Measurements from ENCODE around the gene CCL21. TPM values are rescaled to one million over a fixed set of nuclear protein-coding genes. Genes with fewer than 3 reads are reported as not detected.

CCL21 gene
- total and polyA plus RNA-seq, 2 donors = 16.6 to 43.7 TPM

DNA sequence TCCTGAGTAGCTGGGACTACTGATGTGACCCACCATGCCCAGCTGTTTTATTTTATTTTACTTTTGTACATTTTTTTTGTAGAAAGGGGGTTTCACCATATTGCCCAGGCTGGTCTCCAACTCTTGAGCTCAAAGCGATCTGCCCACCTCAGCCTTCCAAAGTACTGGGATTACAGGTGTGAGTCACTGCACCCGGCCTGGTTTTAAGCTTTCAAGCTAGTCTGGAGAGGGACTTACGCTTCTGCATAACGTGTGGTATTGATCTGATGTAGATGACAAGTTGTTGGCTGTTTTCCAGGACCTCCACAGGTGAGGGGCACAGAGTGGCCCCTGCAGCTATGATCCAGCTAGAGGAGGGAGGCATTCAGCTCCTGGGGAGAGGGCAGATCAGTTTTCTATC, 6.8 kb upstream of the CCL21 start:
- Histone ChIP-seq H3K36me3 (ENCODE audit: control insufficient read depth in 2 of 2, insufficient read depth in 2 of 2, low read length in 1 of 2) (no peaks in the 10 kb centered on the region), H3K4me1 (ENCODE audit: control insufficient read depth in 2 of 2, insufficient read depth in 2 of 2, low read length in 2 of 2) (peaks cover 0 to 15% of the 10 kb centered on the region in 2 donors), H3K9me3 (ENCODE audit: control insufficient read depth in 2 of 2, insufficient read depth in 1 of 2, low read length in 1 of 2) (no peaks in the 10 kb centered on the region), H3K4me3 (ENCODE audit: low read length in 2 of 2) (no peak overlapping the region), H3K27me3 (ENCODE audit: control insufficient read depth in 2 of 2, insufficient read depth in 1 of 2, low read length in 1 of 2) (peaks cover 0 to 4% of the 10 kb centered on the region in 2 donors), H3K27ac (ENCODE audit: low read depth in 1 of 2, low read length in 1 of 2) (no peak overlapping the region)
- 80% methylated on average over 4 of the region's 4 CpGs for WGBS
- DNase-seq (ENCODE audit: low read depth in 6 of 9, low spot score in 9 of 9) = no peak

GRCh38 chr9:34715639-34716215, 5.8 kb upstream of the CCL21 start:
- Histone ChIP-seq H3K4me1 (ENCODE audit: control insufficient read depth in 2 of 2, insufficient read depth in 2 of 2, low read length in 2 of 2) (peaks cover 0 to 15% of the 10 kb centered on the region in 2 donors), H3K9me3 (ENCODE audit: control insufficient read depth in 2 of 2, insufficient read depth in 1 of 2, low read length in 1 of 2) (no peaks in the 10 kb centered on the region), H3K36me3 (ENCODE audit: control insufficient read depth in 2 of 2, insufficient read depth in 2 of 2, low read length in 1 of 2) (no peaks in the 10 kb centered on the region), H3K27ac (ENCODE audit: low read depth in 1 of 2, low read length in 1 of 2) (peak overlapping the region; percentile 49 to 59), H3K4me3 (ENCODE audit: low read length in 2 of 2) (no peak overlapping the region), H3K27me3 (ENCODE audit: control insufficient read depth in 2 of 2, insufficient read depth in 1 of 2, low read length in 1 of 2) (peaks cover 0 to 4% of the 10 kb centered on the region in 2 donors)
- DNase-seq (ENCODE audit: low read depth in 6 of 9, low spot score in 9 of 9) = peak in 1 of 9 donors; percentile 16
- 92% methylated on average over 7 of the region's 7 CpGs for whole genome bisulfite sequencing

DNA sequence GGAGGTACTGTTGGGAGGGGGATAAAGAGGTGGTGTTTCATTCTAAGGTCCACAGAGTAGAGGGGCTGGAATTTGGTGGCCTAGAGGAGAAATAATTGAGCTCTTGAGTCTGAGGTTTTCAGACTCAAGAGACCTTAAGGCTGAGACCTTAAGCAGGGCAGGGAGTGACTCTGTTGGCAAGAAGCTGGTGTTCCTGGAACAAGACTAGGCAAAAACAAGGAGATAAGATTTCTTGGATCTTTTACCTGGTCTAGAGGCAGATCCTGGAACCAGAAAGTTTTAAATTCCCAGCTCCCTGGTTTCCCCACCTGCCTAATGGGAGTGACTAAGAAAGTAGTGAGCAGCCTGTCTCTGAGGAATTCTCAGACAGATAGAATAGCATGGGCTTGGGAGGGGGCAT, 4.1 kb upstream of the CCL21 start:
- Histone ChIP-seq H3K27me3 (ENCODE audit: control insufficient read depth in 2 of 2, insufficient read depth in 1 of 2, low read length in 1 of 2) (peaks cover 0 to 4% of the 10 kb centered on the region in 2 donors), H3K27ac (ENCODE audit: low read depth in 1 of 2, low read length in 1 of 2) (peak overlapping the region in 1 of 2 donors; percentile 65), H3K4me1 (ENCODE audit: control insufficient read depth in 2 of 2, insufficient read depth in 2 of 2, low read length in 2 of 2) (peaks cover 0 to 15% of the 10 kb centered on the region in 2 donors), H3K36me3 (ENCODE audit: control insufficient read depth in 2 of 2, insufficient read depth in 2 of 2, low read length in 1 of 2) (no peaks in the 10 kb centered on the region), H3K9me3 (ENCODE audit: control insufficient read depth in 2 of 2, insufficient read depth in 1 of 2, low read length in 1 of 2) (no peaks in the 10 kb centered on the region), H3K4me3 (ENCODE audit: low read length in 2 of 2) (no peak overlapping the region)
- DNase-seq (ENCODE audit: low read depth in 6 of 9, low spot score in 9 of 9) = no peak

- Histone ChIP-seq H3K27ac (ENCODE audit: low read depth in 1 of 2, low read length in 1 of 2) (no peak overlapping the region), H3K4me3 (ENCODE audit: low read length in 2 of 2) (no peak overlapping the region), H3K4me1 (ENCODE audit: control insufficient read depth in 2 of 2, insufficient read depth in 2 of 2, low read length in 2 of 2) (peaks cover 0 to 17% of the 10 kb centered on the region in 2 donors), H3K27me3 (ENCODE audit: control insufficient read depth in 2 of 2, insufficient read depth in 1 of 2, low read length in 1 of 2) (peaks cover 2 to 4% of the 10 kb centered on the region in 2 donors), H3K9me3 (ENCODE audit: control insufficient read depth in 2 of 2, insufficient read depth in 1 of 2, low read length in 1 of 2) (no peaks in the 10 kb centered on the region), H3K36me3 (ENCODE audit: control insufficient read depth in 2 of 2, insufficient read depth in 2 of 2, low read length in 1 of 2) (no peaks in the 10 kb centered on the region)
- no peak for DNase-seq (ENCODE audit: low read depth in 6 of 9, low spot score in 9 of 9)
- 75% methylated on average over 1 of the region's 1 CpG for WGBS
These were observed 2.2 kb upstream of the CCL21 start for GRCh38 chr9:34712140-34712539.

- WGBS = 98% methylated on average over 9 of the region's 9 CpGs
- DNase-seq (ENCODE audit: low read depth in 6 of 9, low spot score in 9 of 9) = no peak
- Histone ChIP-seq H3K4me3 (ENCODE audit: low read length in 2 of 2) (no peak overlapping the region), H3K27me3 (ENCODE audit: control insufficient read depth in 2 of 2, insufficient read depth in 1 of 2, low read length in 1 of 2) (peaks cover 2 to 5% of the 10 kb centered on the region in 2 donors), H3K36me3 (ENCODE audit: control insufficient read depth in 2 of 2, insufficient read depth in 2 of 2, low read length in 1 of 2) (no peaks in the 10 kb centered on the region), H3K4me1 (ENCODE audit: control insufficient read depth in 2 of 2, insufficient read depth in 2 of 2, low read length in 2 of 2) (peaks cover 0 to 10% of the 10 kb centered on the region in 2 donors), H3K27ac (ENCODE audit: low read depth in 1 of 2, low read length in 1 of 2) (no peak overlapping the region), H3K9me3 (ENCODE audit: control insufficient read depth in 2 of 2, insufficient read depth in 1 of 2, low read length in 1 of 2) (no peaks in the 10 kb centered on the region)
These were observed 549 bp downstream of the CCL21 start for GRCh38 chr9:34709196-34709978.

DNA sequence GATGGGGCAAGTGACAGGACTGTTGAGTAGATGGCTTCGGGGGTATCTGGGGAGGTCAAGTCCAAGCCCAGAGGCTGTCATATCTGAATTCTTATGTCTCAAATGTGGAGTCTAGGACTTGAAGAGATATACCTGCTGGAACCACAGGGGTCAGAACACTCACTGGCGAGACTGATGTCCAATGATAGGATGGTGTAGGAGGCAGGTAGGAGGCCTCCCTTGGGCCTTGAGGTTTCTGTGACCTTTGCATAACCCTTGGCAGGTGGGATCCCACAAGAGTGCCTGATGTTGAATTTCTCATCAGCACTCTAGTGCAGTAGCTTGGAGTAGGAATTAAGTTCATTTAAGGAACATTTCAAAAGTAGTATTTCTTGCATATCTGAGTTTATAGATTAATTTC, 2.8 kb downstream of the CCL21 start:
- no peaks in the 10 kb centered on the region for H3K9me3 ChIP-seq (ENCODE audit: control insufficient read depth in 2 of 2, insufficient read depth in 1 of 2, low read length in 1 of 2)
- DNase-seq (ENCODE audit: low read depth in 6 of 9, low spot score in 9 of 9) = no peak
- 89% methylated on average over 2 of the region's 2 CpGs for WGBS
- H3K36me3 ChIP-seq (ENCODE audit: control insufficient read depth in 2 of 2, insufficient read depth in 2 of 2, low read length in 1 of 2) = no peaks in the 10 kb centered on the region
- no peak overlapping the region for H3K4me3 ChIP-seq (ENCODE audit: low read length in 2 of 2)
- H3K27me3 ChIP-seq (ENCODE audit: control insufficient read depth in 2 of 2, insufficient read depth in 1 of 2, low read length in 1 of 2) = peaks cover 2 to 7% of the 10 kb centered on the region in 2 donors
- H3K27ac ChIP-seq (ENCODE audit: low read depth in 1 of 2, low read length in 1 of 2) = no peak overlapping the region
- H3K4me1 ChIP-seq (ENCODE audit: control insufficient read depth in 2 of 2, insufficient read depth in 2 of 2, low read length in 2 of 2) = peaks cover 0 to 7% of the 10 kb centered on the region in 2 donors

DNA sequence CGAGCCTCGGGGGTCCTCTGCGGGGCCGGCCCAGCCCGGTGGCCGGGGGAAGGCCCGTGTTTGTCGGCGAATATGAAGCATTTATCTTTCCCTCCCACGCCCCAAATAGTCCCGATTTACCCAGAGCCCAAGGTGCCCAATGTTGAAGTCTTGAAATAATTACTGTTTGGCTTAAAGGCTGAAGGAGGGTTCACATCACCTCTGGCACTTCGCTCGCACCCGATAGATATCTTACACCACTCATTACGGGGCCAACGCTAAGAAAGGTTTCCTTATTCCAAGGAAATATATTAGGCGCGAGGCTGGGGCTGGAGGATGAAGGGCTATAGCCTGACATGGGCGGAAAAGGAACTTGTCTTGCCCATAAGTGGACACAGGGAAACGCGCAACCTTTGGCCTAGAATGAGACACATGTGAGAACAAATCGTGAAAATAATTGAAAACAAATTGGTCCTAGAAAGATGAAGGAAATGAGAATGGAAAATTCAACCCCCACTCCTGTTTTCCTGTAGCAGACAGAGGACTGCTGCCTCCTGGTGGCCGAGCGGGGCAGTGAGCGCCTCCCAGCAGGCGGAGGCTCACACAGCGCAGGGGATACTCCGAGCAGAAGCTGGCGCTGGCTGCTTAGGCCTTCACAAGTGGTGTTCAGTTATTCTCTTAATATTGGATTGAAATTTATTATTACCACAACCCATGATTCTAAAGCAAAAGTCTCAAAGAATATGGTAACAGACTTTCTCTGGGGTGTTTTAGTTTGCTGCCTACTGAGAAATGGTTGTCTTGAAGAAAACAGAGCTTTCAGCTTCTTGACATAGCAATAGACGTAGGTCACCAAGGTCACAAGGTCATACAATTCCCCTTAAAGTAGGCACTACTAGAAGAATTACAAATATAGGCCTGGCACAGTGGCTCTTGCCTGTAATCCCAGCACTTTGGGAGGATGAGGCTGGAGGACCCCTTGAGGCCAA, 7.9 kb downstream of the CCL21 start:
- DNase-seq (ENCODE audit: low read depth in 6 of 9, low spot score in 9 of 9) = peak in 8 of 9 donors; percentile 33 to 77 (median 54)
- Histone ChIP-seq H3K9me3 (ENCODE audit: control insufficient read depth in 2 of 2, insufficient read depth in 1 of 2, low read length in 1 of 2) (no peaks in the 10 kb centered on the region), H3K27ac (ENCODE audit: low read depth in 1 of 2, low read length in 1 of 2) (peak overlapping the region; percentile 12 to 48), H3K4me3 (ENCODE audit: low read length in 2 of 2) (peak overlapping the region; percentile 10 to 45), H3K4me1 (ENCODE audit: control insufficient read depth in 2 of 2, insufficient read depth in 2 of 2, low read length in 2 of 2) (peaks cover 0 to 12% of the 10 kb centered on the region in 2 donors), H3K36me3 (ENCODE audit: control insufficient read depth in 2 of 2, insufficient read depth in 2 of 2, low read length in 1 of 2) (no peaks in the 10 kb centered on the region), H3K27me3 (ENCODE audit: control insufficient read depth in 2 of 2, insufficient read depth in 1 of 2, low read length in 1 of 2) (peaks cover 9 to 39% of the 10 kb centered on the region in 2 donors)
- WGBS = 6% methylated on average over 30 of the region's 30 CpGs

DNA sequence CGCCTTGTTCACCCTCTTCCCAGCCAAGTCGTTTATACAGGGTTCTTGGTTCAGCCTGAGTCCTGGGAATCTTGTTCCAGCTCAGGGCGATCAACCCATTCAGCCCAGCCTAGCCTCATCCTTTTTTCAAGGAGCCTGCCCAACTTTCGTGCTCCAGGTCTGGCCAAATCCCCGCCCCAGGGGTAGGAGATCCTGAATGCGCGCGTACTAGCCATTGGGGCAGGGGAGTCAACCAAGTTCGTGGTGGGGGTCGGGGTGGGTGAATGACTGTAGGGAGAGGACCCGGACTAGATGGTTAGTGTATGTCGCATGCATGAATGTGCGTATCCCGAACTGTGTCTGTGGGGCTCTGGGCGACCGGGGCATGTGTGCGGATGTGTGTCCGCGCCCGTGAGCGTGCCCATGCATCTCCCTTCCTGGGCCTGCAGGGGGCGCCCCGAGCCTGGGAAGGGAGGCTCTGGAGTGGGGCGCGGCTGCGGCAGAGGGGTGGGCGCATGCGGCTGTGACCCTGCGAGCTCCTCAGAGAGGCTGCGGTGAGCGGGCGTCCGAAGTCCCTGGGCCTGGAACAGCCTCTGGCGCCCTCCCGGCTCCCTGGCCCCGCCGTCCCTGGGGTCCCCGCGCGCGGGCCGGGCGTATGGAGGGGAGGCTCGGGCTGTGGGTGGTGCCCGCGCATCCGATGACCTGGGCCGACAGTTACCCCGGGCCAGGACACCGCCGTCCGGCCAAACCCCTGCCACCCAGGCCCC, 8.7 kb downstream of the CCL21 start:
- peak overlapping the region in 1 of 2 donors; percentile 48 for H3K27ac ChIP-seq (ENCODE audit: low read depth in 1 of 2, low read length in 1 of 2)
- 12% methylated on average over 52 of the region's 52 CpGs for WGBS
- no peaks in the 10 kb centered on the region for H3K36me3 ChIP-seq (ENCODE audit: control insufficient read depth in 2 of 2, insufficient read depth in 2 of 2, low read length in 1 of 2)
- peak overlapping the region; percentile 10 to 45 for H3K4me3 ChIP-seq (ENCODE audit: low read length in 2 of 2)
- H3K4me1 ChIP-seq (ENCODE audit: control insufficient read depth in 2 of 2, insufficient read depth in 2 of 2, low read length in 2 of 2) = peaks cover 0 to 11% of the 10 kb centered on the region in 2 donors
- peak in 6 of 9 donors; percentile 32 to 77 (median 56) for DNase-seq (ENCODE audit: low read depth in 6 of 9, low spot score in 9 of 9)
- peaks cover 9 to 37% of the 10 kb centered on the region in 2 donors for H3K27me3 ChIP-seq (ENCODE audit: control insufficient read depth in 2 of 2, insufficient read depth in 1 of 2, low read length in 1 of 2)
- H3K9me3 ChIP-seq (ENCODE audit: control insufficient read depth in 2 of 2, insufficient read depth in 1 of 2, low read length in 1 of 2) = no peaks in the 10 kb centered on the region
